Activated CD4-positive, alpha-beta T cell treated with anti-CD3 and anti-CD28 coated beads for 4 hours (primary cell): ENCODE measurements around the gene SCRN1.

Experiments
- DNase-seq, 2 donors: peaks; one replicate each; pipeline ENCODE4 v3.0.0-alpha.2; 2020

Gene SCRN1

GRCh38 chr7:29885626-29886025 lies 104.0 kb downstream of the SCRN1 start:
- DNase-seq, result no peak

GRCh38 chr7:29884399-29885272 lies 105.0 kb downstream of the SCRN1 start:
- DNase-seq, result no peak

- no peak for DNase-seq
These were observed 105.9 kb downstream of the SCRN1 start for GRCh38 chr7:29883462-29884398.

GRCh38 chr7:29882481-29882880 lies 107.1 kb downstream of the SCRN1 start:
- DNase-seq, result no peak

GRCh38 chr7:29881724-29882123 lies 107.9 kb downstream of the SCRN1 start:
- DNase-seq, result no peak

- no peak for DNase-seq
These were observed 110.0 kb downstream of the SCRN1 start for GRCh38 chr7:29879609-29880008.

- peak in 1 of 2 donors; percentile 33 for DNase-seq
These were observed 111.4 kb downstream of the SCRN1 start for GRCh38 chr7:29878081-29878688.

GRCh38 chr7:29877196-29877595 lies 112.4 kb downstream of the SCRN1 start:
- DNase-seq, result no peak

GRCh38 chr7:29875741-29876140 lies 113.9 kb downstream of the SCRN1 start:
- no peak for DNase-seq

GRCh38 chr7:29873644-29874294 lies 115.8 kb downstream of the SCRN1 start:
- DNase-seq, result no peak

GRCh38 chr7:29871787-29872398 lies 117.7 kb downstream of the SCRN1 start:
- no peak for DNase-seq
